Uterus (tissue), 4 donors: ENCODE data around the gene CCDC106. TPM values are rescaled to one million over a fixed set of nuclear protein-coding genes. Genes with fewer than 3 reads are reported as not detected.

ENCODE experiments used
- DNase-seq, 2 donors: peaks; one replicate each; pipeline ENCODE4 v3.0.0-alpha.2; 2019 to 2020
- H3K27ac ChIP-seq, 2 donors: fragments of 200-600 bp; sonication (generic); 1 replicate in 1 of 2; 2 replicates in 1 of 2; pipeline ENCODE4 v1.5.1; 2016 to 2018
- H3K27me3 ChIP-seq, 2 donors: fragments of 200-600 bp; sonication (generic); one replicate each; pipeline ENCODE4 v1.5.1; 2018 to 2019; ENCODE audit warnings: control low read depth in 1 of 2
- H3K36me3 ChIP-seq, 2 donors: fragments of 200-600 bp; sonication (generic); one replicate each; pipeline ENCODE4 v1.5.1; 2019; ENCODE audit warnings: control low read depth in 1 of 2
- H3K4me1 ChIP-seq, 2 donors: fragments of 200-600 bp; sonication (generic); one replicate each; pipeline ENCODE4 v1.5.1; 2018 to 2019; ENCODE audit warnings: control low read depth in 1 of 2
- H3K4me3 ChIP-seq, 2 donors: fragments of 200-600 bp; sonication (generic); 1 replicate in 1 of 2; 2 replicates in 1 of 2; pipeline ENCODE4 v1.5.1; 2018 to 2019; ENCODE audit warnings: mild to moderate bottlenecking in 1 of 2
- H3K9me3 ChIP-seq, 2 donors: fragments of 200-600 bp; sonication (generic); one replicate each; pipeline ENCODE4 v1.5.1; 2019; ENCODE audit warnings: control low read depth in 1 of 2
- CTCF ChIP-seq, 4 experiments: fragments of 200-600 bp in 2 of 4; fragments of 450-650 bp in 2 of 4; sonication (generic) in 2 of 4; IDR thresholded peaks; one replicate each; pipeline ENCODE4 v1.5.1; 2016 to 2019; ENCODE audit warnings: antibody characterized with exemption in 4 of 4, mild to moderate bottlenecking in 2 of 4, moderate library complexity in 1 of 4
- POLR2A ChIP-seq, 2 donors: fragments of 450-650 bp; IDR thresholded peaks; one replicate each; pipeline ENCODE4 v1.6.1; 2016; ENCODE audit warnings: antibody characterized with exemption in 2 of 2, mild to moderate bottlenecking in 1 of 2, moderate library complexity in 1 of 2
- intact Hi-C: fragments of 100-400 bp; cut with DNase I; formaldehyde crosslinking; loops from one replicate; pipeline ENCODE4 v1.15.1; 2023; ENCODE audit warnings: low total_unique reads
- total RNA-seq, 4 donors: library from RNA; depleted of rRNA in 3 of 4; stranded (reverse); fragments of >200 nt in 3 of 4; gene quantifications; one replicate each; pipeline versions ENCODE4 v1.1.0 to v1.2.4, GENCODE V29; 2014 to 2023
- donor health status: DM: yes; HTN: yes; CAD: no.

Gene CCDC106
- total RNA-seq, 4 donors from 2014 or later = 2.9 to 25.0 (median 6.7) TPM

GRCh38 chr19:55600662-55601028 lies 47.4 kb upstream of the CCDC106 start:
- DNase-seq = no peak
- TF ChIP-seq CTCF (IDR thresholded peaks at IDR 0.05) (no peak), POLR2A (IDR thresholded peaks at IDR 0.05) (no peak)
- H3K27ac ChIP-seq = peak overlapping the region; percentile 94 to 99
- peak overlapping the region; percentile 82 to 87 for H3K4me3 ChIP-seq
- no peaks in the 10 kb centered on the region for H3K27me3 ChIP-seq
- intact Hi-C loops = loop anchor here (10.0 kb wide), 1 partner anchor 86 kb away; no protein-coding TSS in a partner anchor
- no peaks in the 10 kb centered on the region for H3K36me3 ChIP-seq
- H3K9me3 ChIP-seq = no peaks in the 10 kb centered on the region
- peaks cover 0 to 12% of the 10 kb centered on the region in 2 donors for H3K4me1 ChIP-seq

- no peak for DNase-seq
- H3K4me3 ChIP-seq = peak overlapping the region; percentile 82 to 87
- no peaks in the 10 kb centered on the region for H3K27me3 ChIP-seq
- peak overlapping the region; percentile 94 to 99 for H3K27ac ChIP-seq
- TF ChIP-seq POLR2A (IDR thresholded peaks at IDR 0.05) (no peak), CTCF (IDR thresholded peaks at IDR 0.05) (no peak)
- H3K9me3 ChIP-seq = no peaks in the 10 kb centered on the region
- H3K36me3 ChIP-seq = no peaks in the 10 kb centered on the region
- H3K4me1 ChIP-seq = peaks cover 0 to 12% of the 10 kb centered on the region in 2 donors
- intact Hi-C loops = loop anchor here (10.0 kb wide), 1 partner anchor 86 kb away; no protein-coding TSS in a partner anchor
Measured at GRCh38 chr19:55601084-55601483, 46.9 kb upstream of the CCDC106 start.

GRCh38 chr19:55602104-55603001 lies 45.7 kb upstream of the CCDC106 start:
- Histone ChIP-seq H3K36me3 (no peaks in the 10 kb centered on the region), H3K4me3 (no peak overlapping the region), H3K9me3 (no peaks in the 10 kb centered on the region), H3K4me1 (peaks cover 0 to 12% of the 10 kb centered on the region in 2 donors), H3K27me3 (no peaks in the 10 kb centered on the region), H3K27ac (no peak overlapping the region)
- TF ChIP-seq POLR2A (IDR thresholded peaks at IDR 0.05) (no peak), CTCF (IDR thresholded peaks at IDR 0.05) (no peak)
- DNase-seq = peak in 1 of 2 donors; percentile 31
- intact Hi-C loops = loop anchor here (10.0 kb wide), 1 partner anchor 88 kb away; no protein-coding TSS in a partner anchor

- intact Hi-C loops = loop anchor here (10.0 kb wide), 1 partner anchor 88 kb away; no protein-coding TSS in a partner anchor
- DNase-seq = no peak
Measured at GRCh38 chr19:55603115-55603514, 44.9 kb upstream of the CCDC106 start.

More at GRCh38 chr19:55603115-55603514, 44.9 kb upstream of the CCDC106 start:
- Histone ChIP-seq H3K27me3 (no peaks in the 10 kb centered on the region), H3K27ac (no peak overlapping the region), H3K9me3 (no peaks in the 10 kb centered on the region), H3K36me3 (no peaks in the 10 kb centered on the region), H3K4me1 (peaks cover 0 to 12% of the 10 kb centered on the region in 2 donors), H3K4me3 (no peak overlapping the region)
- TF ChIP-seq CTCF (IDR thresholded peaks at IDR 0.05) (no peak), POLR2A (IDR thresholded peaks at IDR 0.05) (no peak)
